Cardiac fibroblast (primary cell): ENCODE data around the gene DYNC1I1.

Experiments
- DNase-seq, 2 donors: peaks; one replicate each; pipeline versions ENCODE4 v3.0.0 to v3.0.0-alpha.2; 2010; ENCODE audit warnings: low read depth in 2 of 2
- H3K4me3 ChIP-seq, 2 donors: replicated peaks in 1 of 2; 1 replicate in 1 of 2; 2 replicates in 1 of 2; pipeline ENCODE4 v1.5.1; 2011; ENCODE audit warnings: low read depth in 2 of 2, low read length in 2 of 2, mild to moderate bottlenecking in 2 of 2, moderate library complexity in 1 of 2
- CTCF ChIP-seq: IDR thresholded peaks from one replicate; pipeline ENCODE4 v1.5.1; 2011; ENCODE audit warnings: low read depth, mild to moderate bottlenecking, low read length, inconsistent platforms

DYNC1I1 gene

GRCh38 chr7:96080027-96080426 lies 307.7 kb downstream of the DYNC1I1 start:
- no peak for DNase-seq
- H3K4me3 ChIP-seq = no peak overlapping the region
- TF ChIP-seq CTCF = no peak

GRCh38 chr7:96084881-96085553 lies 312.7 kb downstream of the DYNC1I1 start:
- TF ChIP-seq CTCF = no peak
- no peak overlapping the region for H3K4me3 ChIP-seq
- peak; percentile 1 to 80 for DNase-seq

GRCh38 chr7:96085953-96086352 lies 313.6 kb downstream of the DYNC1I1 start:
- TF ChIP-seq CTCF = no peak
- no peak overlapping the region for H3K4me3 ChIP-seq
- DNase-seq = no peak

GRCh38 chr7:96088579-96088978 lies 316.2 kb downstream of the DYNC1I1 start:
- no peak overlapping the region for H3K4me3 ChIP-seq
- DNase-seq = peak; percentile 2 to 64
- TF ChIP-seq CTCF = no peak

GRCh38 chr7:96089511-96089910 lies 317.2 kb downstream of the DYNC1I1 start:
- DNase-seq = no peak
- H3K4me3 ChIP-seq = no peak overlapping the region
- no peak for TF ChIP-seq CTCF

GRCh38 chr7:96090756-96091155 lies 318.4 kb downstream of the DYNC1I1 start:
- DNase-seq = no peak
- TF ChIP-seq CTCF = no peak
- no peak overlapping the region for H3K4me3 ChIP-seq

- no peak overlapping the region for H3K4me3 ChIP-seq
- DNase-seq = peak; percentile 35 to 90
- no peak for TF ChIP-seq CTCF
These were observed 321.1 kb downstream of the DYNC1I1 start for GRCh38 chr7:96093435-96093834.
